HepG2 (cell line): Measurements from ENCODE around the gene TPCN2.

Experiments used
- CTCF ChIP-seq: sonication (generic); formaldehyde crosslinking; IDR thresholded peaks from 2 replicates; pipeline ENCODE4 v1.5.0; 2020; ENCODE audit warnings: mild to moderate bottlenecking, missing genetic modification reagents, moderate library complexity
- DMAP1 ChIP-seq: IDR thresholded peaks from 2 replicates; pipeline ENCODE4 v1.6.1; 2016
- IRX3 ChIP-seq: sonication (generic); formaldehyde crosslinking; IDR thresholded peaks from 2 replicates; pipeline ENCODE4 v1.8.1; 2023; ENCODE audit warnings: mild to moderate bottlenecking, low read depth, missing genetic modification reagents, borderline replicate concordance
- PHF8 ChIP-seq: sonication (generic); formaldehyde crosslinking; IDR thresholded peaks from 2 replicates; pipeline ENCODE4 v1.5.0; 2020; ENCODE audit warnings: missing genetic modification reagents
- RAD21 ChIP-seq: fragments of 450-650 bp; formaldehyde crosslinking; IDR thresholded peaks from 2 replicates; pipeline ENCODE4 v1.5.0; 2020; ENCODE audit warnings: mild to moderate bottlenecking
- REST ChIP-seq, 2 experiments: IDR thresholded peaks; 2 replicates each; pipeline ENCODE4 v1.6.1; 2011 to 2012; ENCODE audit warnings: low read length in 2 of 2, borderline replicate concordance in 1 of 2, low read depth in 1 of 2, mild to moderate bottlenecking in 1 of 2, moderate library complexity in 1 of 2
- SP4 ChIP-seq: sonication (generic); formaldehyde crosslinking; IDR thresholded peaks from 2 replicates; pipeline ENCODE4 v1.8.1; 2023; ENCODE audit warnings: mild to moderate bottlenecking, missing genetic modification reagents
- TBX2 ChIP-seq: sonication (generic); formaldehyde crosslinking; IDR thresholded peaks from 2 replicates; pipeline ENCODE4 v1.5.0; 2020; ENCODE audit warnings: missing genetic modification reagents, mild to moderate bottlenecking, borderline replicate concordance
- TF ChIP-seq, protein P1 (sequence below): sonication (generic); formaldehyde crosslinking; IDR thresholded peaks from 2 replicates; pipeline ENCODE4 v1.4.0; 2020; ENCODE audit warnings: mild to moderate bottlenecking, missing genetic modification reagents
- TF ChIP-seq, protein P2 (sequence below): sonication (generic); formaldehyde crosslinking; IDR thresholded peaks from 2 replicates; pipeline ENCODE4 v1.4.0; 2020; ENCODE audit warnings: mild to moderate bottlenecking, missing genetic modification reagents

DNA sequence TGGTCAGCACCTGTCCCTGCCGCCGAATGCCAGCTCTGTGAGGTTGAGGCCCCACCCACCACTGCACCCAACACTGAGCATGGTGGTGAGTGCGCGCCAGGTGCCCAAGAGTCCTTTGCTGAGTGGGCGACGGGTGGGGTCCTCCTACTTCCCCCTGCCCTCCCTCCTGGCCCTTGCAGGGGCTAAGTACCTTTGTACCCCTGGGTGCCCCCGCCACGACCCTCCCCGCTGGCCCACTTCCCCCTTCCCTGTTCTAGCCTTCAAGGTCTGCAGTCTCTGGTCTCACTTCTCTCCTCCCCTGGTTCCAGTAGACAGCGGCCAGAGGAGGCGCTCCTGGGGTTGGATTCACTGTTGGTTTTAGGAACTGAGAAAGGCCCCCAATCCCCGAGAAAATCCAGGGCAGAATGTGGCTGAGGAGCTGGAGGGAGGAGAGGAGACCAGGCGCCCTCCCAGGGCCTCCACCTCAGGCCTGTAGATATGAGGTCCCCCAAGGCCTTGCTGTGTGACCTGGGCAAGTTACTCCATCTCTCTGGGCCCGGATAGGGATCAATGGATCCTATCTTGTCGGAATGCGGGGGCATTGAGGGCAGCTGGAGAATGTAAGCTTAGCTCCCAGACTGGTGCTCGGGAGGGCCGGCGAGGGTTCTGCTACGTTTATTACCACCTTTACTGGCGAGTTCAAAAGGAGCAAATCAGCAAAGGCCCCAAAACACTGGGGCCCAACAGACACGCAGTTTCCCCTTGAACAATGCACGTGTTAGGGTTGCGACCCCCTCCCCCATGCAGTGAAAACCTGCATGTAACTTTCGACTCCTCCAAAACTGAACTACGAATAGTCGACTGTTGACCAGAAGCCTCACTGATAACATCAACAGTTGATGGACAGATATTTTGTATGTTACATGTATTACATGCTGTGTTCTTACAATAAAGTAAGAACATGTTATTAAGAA is 75.1 kb downstream of the TPCN2 start:
- no peak for TF ChIP-seq RAD21 (CRISPR knock-in tag)
- TF ChIP-seq SP4 (CRISPR knock-in tag): no peak
- no peak for TF ChIP-seq DMAP1 (CRISPR knock-in tag)
- no peak for TF ChIP-seq REST (IDR thresholded peaks at IDR 0.05; ENCODE audit: borderline replicate concordance in 1 of 2, low read depth in 1 of 2, low read length in 2 of 2)
- no peak for TF ChIP-seq CTCF (CRISPR knock-in tag)
- TF ChIP-seq, protein P1, sequence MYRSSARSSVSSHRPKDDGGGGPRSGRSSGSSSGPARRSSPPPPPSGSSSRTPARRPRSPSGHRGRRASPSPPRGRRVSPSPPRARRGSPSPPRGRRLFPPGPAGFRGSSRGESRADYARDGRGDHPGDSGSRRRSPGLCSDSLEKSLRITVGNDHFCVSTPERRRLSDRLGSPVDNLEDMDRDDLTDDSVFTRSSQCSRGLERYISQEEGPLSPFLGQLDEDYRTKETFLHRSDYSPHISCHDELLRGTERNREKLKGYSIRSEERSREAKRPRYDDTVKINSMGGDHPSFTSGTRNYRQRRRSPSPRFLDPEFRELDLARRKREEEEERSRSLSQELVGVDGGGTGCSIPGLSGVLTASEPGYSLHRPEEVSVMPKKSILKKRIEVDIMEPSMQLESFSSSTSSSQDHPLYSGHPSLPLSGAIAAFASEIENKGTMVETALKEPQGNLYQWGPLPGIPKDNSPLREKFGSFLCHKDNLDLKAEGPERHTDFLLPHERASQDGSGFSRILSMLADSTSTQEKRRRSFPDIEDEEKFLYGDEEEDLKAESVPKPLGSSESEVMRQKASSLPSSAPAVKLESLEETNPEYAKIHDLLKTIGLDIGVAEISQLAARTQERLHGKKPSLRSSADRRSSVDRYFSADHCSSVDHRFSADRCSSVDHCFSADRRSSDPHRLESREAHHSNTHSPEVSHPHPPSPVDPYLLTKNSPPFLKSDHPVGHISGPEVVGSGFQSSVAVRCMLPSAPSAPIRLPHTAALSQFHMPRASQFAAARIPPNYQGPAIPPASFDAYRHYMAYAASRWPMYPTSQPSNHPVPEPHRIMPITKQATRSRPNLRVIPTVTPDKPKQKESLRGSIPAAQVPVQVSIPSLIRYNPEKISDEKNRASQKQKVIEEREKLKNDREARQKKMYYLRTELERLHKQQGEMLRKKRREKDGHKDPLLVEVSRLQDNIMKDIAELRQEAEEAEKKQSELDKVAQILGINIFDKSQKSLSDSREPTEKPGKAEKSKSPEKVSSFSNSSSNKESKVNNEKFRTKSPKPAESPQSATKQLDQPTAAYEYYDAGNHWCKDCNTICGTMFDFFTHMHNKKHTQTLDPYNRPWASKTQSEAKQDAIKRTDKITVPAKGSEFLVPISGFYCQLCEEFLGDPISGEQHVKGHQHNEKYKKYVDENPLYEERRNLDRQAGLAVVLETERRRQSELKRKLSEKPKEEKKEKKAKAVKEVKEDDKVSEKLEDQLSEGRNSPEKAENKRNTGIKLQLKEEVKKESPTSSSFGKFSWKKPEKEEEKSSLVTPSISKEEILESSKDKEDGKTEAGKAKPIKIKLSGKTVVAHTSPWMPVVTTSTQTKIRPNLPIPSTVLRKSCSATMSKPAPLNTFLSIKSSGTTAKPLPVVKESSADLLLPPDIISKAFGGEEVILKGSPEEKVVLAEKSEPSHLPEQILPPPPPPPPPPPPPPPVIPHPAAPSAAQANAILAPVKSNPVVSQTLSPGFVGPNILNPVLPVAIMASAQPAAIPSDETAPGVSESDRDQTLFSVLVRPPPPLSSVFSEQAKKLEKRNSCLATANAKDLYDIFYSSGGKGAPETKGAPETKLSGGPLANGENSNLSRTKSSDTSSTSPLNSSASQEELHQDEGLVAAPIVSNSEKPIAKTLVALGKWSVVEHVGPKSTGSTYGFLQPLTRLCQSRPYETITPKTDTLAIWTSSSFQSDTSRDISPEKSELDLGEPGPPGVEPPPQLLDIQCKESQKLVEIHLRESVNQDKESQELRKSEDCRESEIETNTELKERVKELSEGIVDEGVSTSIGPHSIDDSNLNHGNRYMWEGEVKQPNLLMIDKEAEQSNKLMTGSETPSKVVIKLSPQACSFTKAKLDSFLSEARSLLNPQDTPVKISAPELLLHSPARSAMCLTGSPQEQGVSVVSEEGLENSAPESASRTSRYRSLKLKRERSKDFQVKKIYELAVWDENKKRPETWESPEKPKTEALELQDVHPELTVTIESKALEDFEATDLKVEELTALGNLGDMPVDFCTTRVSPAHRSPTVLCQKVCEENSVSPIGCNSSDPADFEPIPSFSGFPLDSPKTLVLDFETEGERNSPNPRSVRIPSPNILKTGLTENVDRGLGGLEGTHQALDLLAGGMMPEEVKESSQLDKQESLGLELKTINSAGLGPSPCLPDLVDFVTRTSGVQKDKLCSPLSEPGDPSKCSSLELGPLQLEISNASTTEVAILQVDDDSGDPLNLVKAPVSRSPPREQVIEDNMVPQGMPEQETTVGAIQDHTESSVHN (CRISPR knock-in tag): no peak
- TF ChIP-seq, protein P2, sequence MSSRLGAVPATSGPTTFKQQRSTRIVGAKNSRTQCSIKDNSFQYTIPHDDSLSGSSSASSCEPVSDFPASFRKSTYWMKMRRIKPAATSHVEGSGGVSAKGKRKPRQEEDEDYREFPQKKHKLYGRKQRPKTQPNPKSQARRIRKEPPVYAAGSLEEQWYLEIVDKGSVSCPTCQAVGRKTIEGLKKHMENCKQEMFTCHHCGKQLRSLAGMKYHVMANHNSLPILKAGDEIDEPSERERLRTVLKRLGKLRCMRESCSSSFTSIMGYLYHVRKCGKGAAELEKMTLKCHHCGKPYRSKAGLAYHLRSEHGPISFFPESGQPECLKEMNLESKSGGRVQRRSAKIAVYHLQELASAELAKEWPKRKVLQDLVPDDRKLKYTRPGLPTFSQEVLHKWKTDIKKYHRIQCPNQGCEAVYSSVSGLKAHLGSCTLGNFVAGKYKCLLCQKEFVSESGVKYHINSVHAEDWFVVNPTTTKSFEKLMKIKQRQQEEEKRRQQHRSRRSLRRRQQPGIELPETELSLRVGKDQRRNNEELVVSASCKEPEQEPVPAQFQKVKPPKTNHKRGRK (CRISPR knock-in tag): no peak
- TF ChIP-seq TBX2 (CRISPR knock-in tag): no peak
- no peak for TF ChIP-seq IRX3 (CRISPR knock-in tag)
- TF ChIP-seq PHF8 (CRISPR knock-in tag): no peak
